IPS-18a (cell line): ENCODE measurements around the gene ITSN1.

Experiments
- H3K27ac ChIP-seq: one replicate; pipeline ENCODE4 v1.5.1; 2013; ENCODE audit warnings: low read length
- H3K27me3 ChIP-seq: one replicate; pipeline ENCODE4 v1.6.1; 2013; ENCODE audit warnings: mild to moderate bottlenecking, low read length; ENCODE audit not compliant: control insufficient read depth, insufficient read depth
- H3K36me3 ChIP-seq: one replicate; pipeline ENCODE4 v1.6.1; 2013; ENCODE audit warnings: low read depth, low read length; ENCODE audit not compliant: control insufficient read depth
- H3K4me1 ChIP-seq: one replicate; pipeline ENCODE4 v1.6.1; 2013; ENCODE audit warnings: low read depth, low read length; ENCODE audit not compliant: control insufficient read depth
- H3K4me3 ChIP-seq: one replicate; pipeline ENCODE4 v1.5.1; 2013; ENCODE audit warnings: low read length
- H3K9ac ChIP-seq: one replicate; pipeline ENCODE4 v1.6.1; 2013; ENCODE audit warnings: mild to moderate bottlenecking, low read length, moderate library complexity
- H3K9me3 ChIP-seq: one replicate; pipeline ENCODE4 v1.6.1; 2013; ENCODE audit warnings: low read depth, low read length; ENCODE audit not compliant: control insufficient read depth

The ITSN1 gene

GRCh38 chr21:33820230-33820770, 178.0 kb downstream of the ITSN1 start:
- Histone ChIP-seq H3K4me1 (no peaks in the 10 kb centered on the region), H3K9ac (no peak overlapping the region), H3K27me3 (no peaks in the 10 kb centered on the region), H3K4me3 (no peak overlapping the region), H3K9me3 (no peaks in the 10 kb centered on the region), H3K36me3 (peaks cover 45% of the 10 kb centered on the region), H3K27ac (no peak overlapping the region)

GRCh38 chr21:33820798-33821197, 178.5 kb downstream of the ITSN1 start:
- no peak overlapping the region for H3K27ac ChIP-seq
- no peaks in the 10 kb centered on the region for H3K27me3 ChIP-seq
- no peak overlapping the region for H3K4me3 ChIP-seq
- no peaks in the 10 kb centered on the region for H3K9me3 ChIP-seq
- no peak overlapping the region for H3K9ac ChIP-seq
- H3K36me3 ChIP-seq: peaks cover 41% of the 10 kb centered on the region
- H3K4me1 ChIP-seq: no peaks in the 10 kb centered on the region

DNA sequence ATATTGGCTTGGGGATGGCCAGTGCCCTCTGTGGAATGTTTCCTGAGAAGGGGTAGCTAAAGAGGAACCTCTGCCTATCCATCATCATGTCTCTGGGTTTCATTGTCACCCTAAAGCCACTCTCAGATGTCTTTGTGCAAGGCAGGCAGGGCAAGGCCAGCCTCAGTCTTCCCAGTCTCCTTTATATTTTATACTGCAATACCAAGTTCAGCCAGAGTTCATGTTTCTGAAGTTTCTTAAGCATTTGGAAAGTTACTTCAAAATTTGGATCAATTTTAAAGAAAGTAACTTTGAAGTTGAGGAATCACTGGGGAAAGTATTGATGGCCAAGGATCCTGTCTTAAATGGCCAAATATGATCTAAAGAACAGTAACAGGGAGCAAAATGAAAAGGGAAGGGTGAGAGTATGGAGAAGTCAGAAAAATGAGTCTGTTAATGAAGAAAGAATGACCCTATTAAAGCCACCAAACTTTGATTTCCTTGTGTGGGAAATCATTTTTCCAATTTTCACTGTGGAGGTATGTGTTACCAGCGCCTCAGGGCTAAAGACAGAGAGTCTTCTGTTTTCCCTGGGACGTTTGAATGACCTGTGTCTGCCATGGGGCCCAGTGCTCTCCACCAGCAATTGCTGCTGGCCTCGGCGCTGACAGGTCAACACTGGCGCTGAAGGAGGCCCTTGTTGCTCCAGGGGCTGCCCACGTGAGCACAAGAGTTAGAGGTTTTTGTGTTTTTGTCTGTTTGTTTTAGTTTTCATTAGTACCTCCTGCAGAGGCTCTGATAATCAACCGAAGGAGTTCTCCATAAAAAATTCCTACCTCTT, 179.4 kb downstream of the ITSN1 start:
- no peak overlapping the region for H3K4me3 ChIP-seq
- H3K36me3 ChIP-seq: peaks cover 41% of the 10 kb centered on the region
- H3K27ac ChIP-seq: no peak overlapping the region
- H3K9me3 ChIP-seq: no peaks in the 10 kb centered on the region
- H3K27me3 ChIP-seq: no peaks in the 10 kb centered on the region
- H3K4me1 ChIP-seq: no peaks in the 10 kb centered on the region
- no peak overlapping the region for H3K9ac ChIP-seq

DNA sequence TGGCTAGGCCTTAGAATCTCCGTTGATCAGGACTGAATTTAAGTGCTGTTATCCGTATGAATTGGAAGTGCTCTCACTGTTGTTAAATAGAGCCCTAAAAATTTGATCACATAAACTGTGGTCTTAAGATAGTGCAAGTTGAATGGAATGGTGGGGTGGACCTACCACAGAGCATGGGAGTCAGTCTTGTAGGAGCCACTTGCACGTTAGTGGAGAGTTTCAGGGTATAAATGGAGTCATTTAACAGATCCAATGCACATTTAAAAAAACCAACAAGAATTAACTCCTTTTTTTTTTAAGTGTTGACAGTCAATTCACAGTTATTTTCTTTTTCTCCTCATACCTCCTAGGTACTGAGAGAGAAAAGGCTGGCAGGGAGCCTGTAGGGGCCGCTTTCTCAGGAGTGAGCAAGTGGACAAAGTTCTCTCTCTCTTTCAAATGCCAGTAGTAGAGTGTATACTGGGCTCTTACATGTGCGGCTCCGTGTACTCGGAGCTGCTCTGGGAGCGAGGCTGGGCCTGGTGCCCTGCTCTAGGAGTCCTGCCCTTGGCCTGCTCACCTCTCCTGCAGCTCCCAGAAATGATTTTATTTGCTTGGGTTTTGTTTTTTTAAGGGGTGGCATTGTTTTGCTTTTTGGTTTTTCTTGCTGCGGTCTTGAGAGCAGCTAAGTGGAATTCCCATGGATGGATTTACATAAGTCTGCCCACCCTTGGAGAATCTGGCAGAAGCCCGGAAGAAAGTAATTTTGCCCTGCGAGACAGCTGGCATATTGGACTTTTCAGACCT, 182.0 kb downstream of the ITSN1 start:
- no peaks in the 10 kb centered on the region for H3K9me3 ChIP-seq
- no peak overlapping the region for H3K9ac ChIP-seq
- H3K4me1 ChIP-seq: no peaks in the 10 kb centered on the region
- peaks cover 22% of the 10 kb centered on the region for H3K36me3 ChIP-seq
- H3K27ac ChIP-seq: no peak overlapping the region
- no peaks in the 10 kb centered on the region for H3K27me3 ChIP-seq
- H3K4me3 ChIP-seq: no peak overlapping the region

GRCh38 chr21:33825419-33825818, 183.1 kb downstream of the ITSN1 start:
- H3K9me3 ChIP-seq: no peaks in the 10 kb centered on the region
- H3K4me1 ChIP-seq: no peaks in the 10 kb centered on the region
- no peak overlapping the region for H3K4me3 ChIP-seq
- peaks cover 27% of the 10 kb centered on the region for H3K36me3 ChIP-seq
- H3K9ac ChIP-seq: no peak overlapping the region
- H3K27ac ChIP-seq: no peak overlapping the region
- no peaks in the 10 kb centered on the region for H3K27me3 ChIP-seq

DNA sequence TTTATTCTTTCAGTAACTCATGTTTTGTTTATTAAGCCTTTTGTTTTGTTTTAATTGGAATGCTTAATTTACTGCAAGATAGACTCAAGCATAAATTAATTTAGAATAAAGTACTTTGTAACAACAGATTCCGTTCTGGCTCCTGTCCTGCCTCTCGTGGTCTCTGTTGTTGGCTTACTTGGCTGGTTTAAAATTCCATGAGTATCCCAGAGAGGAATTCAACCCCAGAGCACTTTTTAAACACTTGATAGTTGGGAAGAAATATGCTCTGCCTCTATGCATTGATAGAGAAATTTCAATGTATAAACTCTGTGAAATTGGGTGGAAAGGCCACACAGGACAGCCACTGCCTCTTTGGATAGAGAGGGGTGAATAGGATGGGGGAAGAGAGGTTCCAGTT, 183.6 kb downstream of the ITSN1 start:
- Histone ChIP-seq H3K9me3 (no peaks in the 10 kb centered on the region), H3K9ac (no peak overlapping the region), H3K4me1 (no peaks in the 10 kb centered on the region), H3K27ac (no peak overlapping the region), H3K4me3 (no peak overlapping the region), H3K36me3 (peaks cover 22% of the 10 kb centered on the region), H3K27me3 (no peaks in the 10 kb centered on the region)

DNA sequence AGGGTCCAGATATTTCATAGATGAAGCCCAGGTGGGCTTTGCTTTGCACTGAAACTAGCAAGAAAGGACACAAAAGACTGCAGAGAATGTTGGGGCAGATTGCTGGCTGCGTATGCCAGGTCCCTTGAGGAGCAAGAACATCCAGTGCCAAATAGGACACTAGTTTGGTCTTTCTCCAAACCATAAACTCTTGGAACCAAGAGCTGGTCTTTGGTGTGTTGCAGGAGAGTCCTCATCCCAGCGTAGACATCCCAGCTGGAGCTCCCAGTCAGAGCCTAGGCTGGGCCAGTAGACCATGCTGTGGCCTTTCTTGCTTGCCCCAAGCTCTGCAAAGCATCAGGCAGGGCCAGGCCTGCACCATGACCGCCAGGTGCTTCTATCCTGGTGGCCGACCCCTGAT, 185.8 kb downstream of the ITSN1 start:
- no peaks in the 10 kb centered on the region for H3K27me3 ChIP-seq
- no peaks in the 10 kb centered on the region for H3K9me3 ChIP-seq
- H3K27ac ChIP-seq: no peak overlapping the region
- no peaks in the 10 kb centered on the region for H3K4me1 ChIP-seq
- peaks cover 30% of the 10 kb centered on the region for H3K36me3 ChIP-seq
- H3K4me3 ChIP-seq: no peak overlapping the region
- H3K9ac ChIP-seq: no peak overlapping the region

DNA sequence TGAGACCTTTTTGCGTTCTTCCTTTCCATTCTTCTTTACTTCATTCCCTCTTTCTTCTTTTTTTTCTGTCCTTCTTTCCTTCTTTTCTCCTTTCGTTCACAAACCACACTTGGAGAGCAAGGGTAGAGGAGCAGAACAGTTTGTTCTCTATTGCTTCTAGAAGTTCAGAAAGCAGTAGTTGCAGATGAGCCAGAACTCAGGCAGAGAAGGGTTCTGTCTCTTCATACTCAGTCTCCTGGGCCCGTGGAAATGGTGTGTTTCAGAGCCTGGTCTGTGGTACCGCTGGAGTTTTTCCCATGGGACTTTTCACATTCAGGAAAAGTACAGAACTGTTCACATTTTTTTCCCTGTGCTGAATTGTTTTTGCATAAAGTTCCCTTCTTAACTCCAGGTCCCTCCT, 186.3 kb downstream of the ITSN1 start:
- Histone ChIP-seq H3K9me3 (no peaks in the 10 kb centered on the region), H3K4me1 (no peaks in the 10 kb centered on the region), H3K27ac (no peak overlapping the region), H3K9ac (no peak overlapping the region), H3K4me3 (no peak overlapping the region), H3K36me3 (peaks cover 32% of the 10 kb centered on the region), H3K27me3 (no peaks in the 10 kb centered on the region)

GRCh38 chr21:33829844-33830243, 187.5 kb downstream of the ITSN1 start:
- Histone ChIP-seq H3K4me1 (no peaks in the 10 kb centered on the region), H3K27ac (no peak overlapping the region), H3K4me3 (no peak overlapping the region), H3K27me3 (no peaks in the 10 kb centered on the region), H3K36me3 (peaks cover 37% of the 10 kb centered on the region), H3K9ac (no peak overlapping the region), H3K9me3 (no peaks in the 10 kb centered on the region)

GRCh38 chr21:33831962-33832659, 189.8 kb downstream of the ITSN1 start:
- no peaks in the 10 kb centered on the region for H3K9me3 ChIP-seq
- no peaks in the 10 kb centered on the region for H3K27me3 ChIP-seq
- H3K4me1 ChIP-seq: no peaks in the 10 kb centered on the region
- no peak overlapping the region for H3K27ac ChIP-seq
- no peak overlapping the region for H3K9ac ChIP-seq
- no peak overlapping the region for H3K4me3 ChIP-seq
- H3K36me3 ChIP-seq: peaks cover 54% of the 10 kb centered on the region

DNA sequence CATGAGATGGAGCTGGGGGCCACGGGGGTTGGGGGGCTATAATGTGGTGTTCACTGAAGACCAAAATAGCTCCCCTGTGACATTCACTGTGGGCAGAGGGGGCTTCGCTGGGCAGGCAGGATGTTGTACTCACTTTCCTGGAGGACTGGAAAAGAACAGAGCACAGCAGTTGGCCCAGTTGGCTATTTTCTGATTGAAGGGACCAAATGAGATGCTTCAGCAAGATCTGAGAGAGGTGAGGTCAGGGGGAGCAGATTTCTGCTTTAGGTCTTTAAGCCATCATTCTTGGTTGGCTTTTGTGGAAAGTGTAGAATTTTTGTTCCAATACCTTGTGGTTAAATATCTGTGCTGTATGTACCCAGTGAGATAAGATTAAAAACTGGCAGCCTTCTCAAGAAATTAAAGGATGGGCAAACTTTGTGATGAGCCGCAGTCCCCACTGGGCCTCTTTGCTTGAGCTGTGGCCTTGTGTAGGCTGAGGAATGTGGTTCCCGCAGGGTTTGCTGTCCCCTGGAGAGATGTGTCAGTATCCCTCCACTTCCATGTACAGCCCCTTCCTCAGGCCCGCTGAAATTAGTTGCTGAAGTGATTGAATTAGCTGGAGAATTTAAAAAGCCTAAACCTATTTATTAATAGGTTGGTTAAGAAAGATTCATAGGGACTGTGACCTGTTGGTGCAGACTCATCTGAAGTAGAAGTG, 192.7 kb downstream of the ITSN1 start:
- H3K4me1 ChIP-seq: no peaks in the 10 kb centered on the region
- no peak overlapping the region for H3K9ac ChIP-seq
- no peaks in the 10 kb centered on the region for H3K27me3 ChIP-seq
- no peaks in the 10 kb centered on the region for H3K9me3 ChIP-seq
- H3K36me3 ChIP-seq: peaks cover 57% of the 10 kb centered on the region
- H3K27ac ChIP-seq: no peak overlapping the region
- H3K4me3 ChIP-seq: no peak overlapping the region
